ENCODE results near the gene CREG1.

Gene CREG1

GRCh38 chr1:167529829-167530474 is 23.6 kb downstream of the CREG1 start:
- no peak for DNase-seq (ENCODE audit: low spot score)

GRCh38 chr1:167528057-167528728 is 25.4 kb downstream of the CREG1 start:
- no peak for DNase-seq (ENCODE audit: low spot score)

GRCh38 chr1:167526667-167527383 is 26.7 kb downstream of the CREG1 start:
- DNase-seq (ENCODE audit: low spot score), result no peak

DNA sequence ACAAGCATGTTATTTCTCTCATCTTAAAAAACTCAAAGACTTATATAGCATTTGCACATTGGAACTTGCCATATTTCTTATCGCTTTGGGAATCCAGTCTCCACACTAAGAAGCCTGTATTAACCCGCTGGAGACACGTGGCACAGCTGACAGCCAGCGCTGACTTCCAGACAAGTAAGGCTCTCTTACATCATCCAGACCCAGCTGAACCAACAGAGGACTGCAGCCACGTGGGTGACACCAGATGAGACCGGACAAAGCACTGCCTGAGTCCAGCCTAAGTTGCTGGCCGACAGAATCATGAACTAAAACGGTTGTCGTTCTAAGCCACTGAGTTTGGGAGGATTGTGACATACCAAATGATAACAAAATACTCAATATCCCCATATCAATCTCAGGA is 28.9 kb downstream of the CREG1 start:
- DNase-seq (ENCODE audit: low spot score), result no peak

DNA sequence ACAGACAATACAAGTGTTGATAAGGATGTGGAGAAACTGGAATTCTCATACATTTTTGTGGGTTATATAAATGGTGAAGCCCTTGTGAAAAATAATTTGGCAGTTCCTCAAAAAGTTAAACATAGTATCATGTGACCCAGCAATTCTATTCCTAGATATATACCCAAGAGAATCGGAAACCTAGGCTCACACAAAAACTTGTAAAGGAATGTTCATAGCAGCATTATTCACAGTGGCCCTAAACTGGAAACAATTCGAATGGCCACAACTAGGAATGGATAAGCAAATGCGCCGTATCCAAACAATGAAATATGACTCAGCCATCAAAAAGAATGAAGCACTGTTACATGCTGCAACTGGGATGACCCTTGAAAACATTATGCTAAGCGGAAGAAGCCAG is 31.3 kb downstream of the CREG1 start:
- no peak for DNase-seq (ENCODE audit: low spot score)

- no peak for DNase-seq (ENCODE audit: low spot score)
These were observed 32.8 kb downstream of the CREG1 start for GRCh38 chr1:167520711-167521206.

GRCh38 chr1:167518331-167518700 is 35.2 kb downstream of the CREG1 start, which contains the start of gene CD247:
TSS of gene CD247 (minus strand) at chr1:167518529. CDS start at chr1:167518465, 64 bp downstream.
- peak; percentile 83 for DNase-seq (ENCODE audit: low spot score)

- DNase-seq (ENCODE audit: low spot score), result peak; percentile 90
These were observed 35.8 kb downstream of the CREG1 start for GRCh38 chr1:167517535-167518330.

- peak; percentile 56 for DNase-seq (ENCODE audit: low spot score)
These were observed 36.9 kb downstream of the CREG1 start for GRCh38 chr1:167516404-167517388.

DNA sequence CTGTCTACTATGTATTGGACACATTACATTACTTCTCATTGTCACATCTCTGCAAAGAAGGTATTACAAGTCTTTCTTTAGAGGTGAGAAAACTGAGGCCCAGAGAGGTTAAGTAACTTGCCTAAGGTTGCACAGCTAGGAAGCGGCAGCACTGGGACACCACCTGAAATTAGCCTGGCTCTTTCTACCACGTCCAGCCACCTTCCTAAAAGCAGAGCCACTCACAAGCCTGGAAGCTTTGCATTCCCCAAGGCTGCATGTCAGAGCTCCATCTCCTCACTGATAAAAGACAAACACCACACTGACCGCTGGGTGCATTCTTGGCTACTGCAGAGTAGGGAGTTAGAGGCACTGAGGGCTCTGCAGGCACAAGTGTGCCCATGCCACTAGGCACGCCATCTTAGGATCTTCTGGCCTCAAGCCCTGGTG is 37.7 kb downstream of the CREG1 start:
- DNase-seq (ENCODE audit: low spot score), result no peak

GRCh38 chr1:167515461-167515860 is 38.1 kb downstream of the CREG1 start:
- DNase-seq (ENCODE audit: low spot score), result no peak

- peak; percentile 45 for DNase-seq (ENCODE audit: low spot score)
These were observed 39.3 kb downstream of the CREG1 start for GRCh38 chr1:167514288-167514687.

GRCh38 chr1:167512046-167512654 is 41.4 kb downstream of the CREG1 start:
- no peak for DNase-seq (ENCODE audit: low spot score)

DNA sequence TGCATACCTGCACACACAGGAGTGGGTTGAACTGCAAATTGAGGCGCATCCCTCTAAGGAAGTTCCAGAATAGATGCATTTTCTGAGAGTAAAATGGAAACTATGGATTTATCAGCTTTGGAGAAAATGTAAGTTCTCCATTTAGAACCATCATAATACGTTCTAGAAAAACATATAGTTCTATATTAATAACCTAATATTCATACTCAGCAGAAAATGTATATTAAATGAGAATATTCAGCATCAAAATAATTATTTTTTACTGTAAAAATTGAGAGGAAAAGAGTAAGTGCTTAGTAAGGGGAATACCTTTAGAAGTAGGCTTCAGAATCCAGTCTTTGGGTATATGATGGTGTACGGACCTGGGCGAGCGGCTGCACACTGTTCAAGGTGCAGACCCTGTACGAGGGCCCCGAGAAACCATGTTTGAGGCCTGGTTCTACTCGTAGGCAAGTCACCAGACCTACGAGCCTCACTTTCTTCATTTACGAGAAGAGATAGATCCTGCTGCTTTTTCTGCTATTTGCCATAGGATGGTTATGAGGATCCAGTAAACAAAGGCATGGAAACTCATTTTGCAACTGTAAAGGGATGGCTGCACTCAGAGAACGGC is 42.1 kb downstream of the CREG1 start:
- no peak for DNase-seq (ENCODE audit: low spot score)

DNA sequence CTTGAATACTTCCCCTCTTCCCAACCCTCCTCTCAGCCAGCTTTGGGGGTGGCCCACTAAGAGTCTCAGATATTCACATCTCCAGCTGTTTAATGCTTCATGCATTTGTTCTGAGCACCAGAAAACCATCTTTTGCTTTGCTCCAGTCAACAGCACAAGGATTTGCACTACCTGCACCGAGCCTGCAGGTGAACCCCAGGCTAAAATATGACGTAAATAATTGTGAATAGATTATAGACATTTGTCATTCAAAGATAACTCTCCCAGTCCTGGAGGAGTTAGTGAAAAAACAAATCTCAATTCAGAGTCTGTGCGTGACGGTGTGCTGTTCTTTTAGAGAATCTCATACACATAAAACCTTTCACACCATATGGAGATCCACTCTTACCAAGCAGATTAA is 42.7 kb downstream of the CREG1 start:
- no peak for DNase-seq (ENCODE audit: low spot score)

GRCh38 chr1:167510244-167510643 is 43.3 kb downstream of the CREG1 start:
- no peak for DNase-seq (ENCODE audit: low spot score)

DNA sequence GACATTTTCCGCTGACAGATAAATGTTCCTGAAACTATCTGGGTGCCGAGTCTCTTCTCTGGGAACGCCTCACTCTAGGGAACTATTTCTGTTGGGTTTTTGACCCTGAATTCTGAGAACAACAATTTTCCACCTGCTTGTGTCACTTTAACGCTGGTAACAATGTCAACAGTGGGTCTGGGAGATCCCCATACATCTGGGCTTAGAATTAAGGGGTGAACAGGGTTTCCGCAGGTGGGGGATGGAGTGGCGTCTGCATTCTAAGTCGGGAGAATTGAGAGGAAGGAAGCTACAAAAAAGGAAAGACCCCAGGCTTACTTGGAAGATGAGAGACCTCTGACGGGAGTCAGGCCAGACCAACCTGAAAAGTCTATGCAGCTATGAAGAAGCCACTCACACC is 44.0 kb downstream of the CREG1 start:
- no peak for DNase-seq (ENCODE audit: low spot score)

- no peak for DNase-seq (ENCODE audit: low spot score)
These were observed 45.8 kb downstream of the CREG1 start for GRCh38 chr1:167507719-167508118.

- DNase-seq (ENCODE audit: low spot score), result no peak
These were observed 49.1 kb downstream of the CREG1 start for GRCh38 chr1:167504467-167504827.
